ENCODE results near the gene ALCAM.
"Not testable (repeated sequence)": the region's sequence is repeated elsewhere in the genome, so short reads cannot be mapped to it uniquely, and the experiment has no call there.

- not testable (repeated sequence) for TF ChIP-seq CTCF (conservative IDR thresholded peaks at IDR 0.05 in 1 of 2, IDR thresholded peaks at IDR 0.05 in 1 of 2; ENCODE audit: low read depth in 1 of 2, low read length in 2 of 2); EZH2 (IDR thresholded peaks at IDR 0.05; ENCODE audit: low read length, missing control alignments)
Observed at GRCh38 chr3:105389759-105390158, 23.1 kb downstream of the ALCAM start.
